BJ (cell line): ENCODE data around the gene RALGAPB. TPM values are rescaled to one million over a fixed set of nuclear protein-coding genes. Genes with fewer than 3 reads are reported as not detected.
"Not testable (repeated sequence)": the region's sequence is repeated elsewhere in the genome, so short reads cannot be mapped to it uniquely, and the experiment has no call there.

ENCODE experiments used
- CTCF ChIA-PET: fragments of 350-600 bp; formaldehyde crosslinking; extraction: SDS; loops from one replicate; lab custom pipeline; 2021; ENCODE audit warnings: antibody characterized with exemption, inconsistent platforms; lab: Yijun Ruan, JAX
- POLR2A ChIA-PET: fragments of 300-600 bp; sonication (Branson Sonifier 250); formaldehyde crosslinking; extraction: SDS; loops from one replicate; lab custom pipeline; 2021; ENCODE audit warnings: antibody characterized with exemption; lab: Charles Lee
- DNase-seq: peaks from one replicate; pipeline ENCODE4 v3.0.0-alpha.2; 2011; ENCODE audit warnings: low read depth
- H3K27me3 ChIP-seq: 2 replicates; pipeline ENCODE4 v1.6.0; 2011; ENCODE audit warnings: low read length; ENCODE audit not compliant: control insufficient read depth, insufficient read depth
- H3K36me3 ChIP-seq: 2 replicates; pipeline ENCODE4 v1.5.1; 2011; ENCODE audit warnings: low read length; ENCODE audit not compliant: control insufficient read depth, insufficient read depth
- H3K4me3 ChIP-seq: 2 replicates; pipeline ENCODE4 v1.5.1; 2011; ENCODE audit warnings: low read depth, mild to moderate bottlenecking, control low read depth, low read length
- polyA plus RNA-seq: library from polyadenylated mRNA; depleted of rRNA; stranded (reverse); fragments of >200 nt; gene quantifications from 2 replicates; pipeline ENCODE4 v1.2.3, GENCODE V29; 2011
- TF ChIP-seq, protein P1 (sequence below): IDR thresholded peaks from 2 replicates; pipeline ENCODE4 v1.5.1; 2011; ENCODE audit warnings: low read depth, mild to moderate bottlenecking, control low read depth, inconsistent platforms, low read length, moderate library complexity; ENCODE audit not compliant: insufficient read depth

Gene RALGAPB
- polyA plus RNA-seq, 1 experiment = 14.8 TPM

DNA sequence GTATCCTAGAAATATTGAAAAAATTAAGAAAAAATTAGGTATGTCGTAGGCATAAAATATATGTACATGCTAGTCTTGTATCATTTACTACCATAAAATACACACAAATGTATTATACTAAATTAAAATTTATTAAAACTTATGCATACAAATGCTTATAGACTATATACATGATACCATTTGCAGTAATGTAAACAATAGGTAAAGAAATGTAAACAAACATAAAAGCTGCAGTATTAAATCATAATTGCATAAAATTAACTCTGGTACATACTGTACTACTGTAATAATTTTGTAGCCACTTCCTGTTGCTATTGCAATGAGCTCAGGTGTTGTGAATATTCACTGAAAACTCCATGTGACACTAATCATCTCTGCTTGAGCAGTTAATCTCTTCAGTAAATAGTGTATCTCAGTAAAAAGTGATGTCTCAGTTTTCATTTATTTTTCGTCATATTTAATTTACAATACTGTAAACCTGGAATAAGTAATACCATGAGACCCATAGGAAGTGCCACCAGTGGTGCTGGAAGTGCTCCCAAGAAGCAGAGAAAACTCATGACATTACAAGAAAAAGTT lies 29.3 kb downstream of the RALGAPB start:
- ChIA-PET CTCF (interaction anchor here (1.6 kb wide), 1 partner anchor 25 kb away, joined by 3 read pairs; no protein-coding TSS in a partner anchor), POLR2A (no interaction called here)
- Histone ChIP-seq H3K27me3 (no peaks in the 10 kb centered on the region), H3K4me3 (no peak overlapping the region), H3K36me3 (peaks cover 11% of the 10 kb centered on the region)
- no peak for DNase-seq
- TF ChIP-seq, protein P1, sequence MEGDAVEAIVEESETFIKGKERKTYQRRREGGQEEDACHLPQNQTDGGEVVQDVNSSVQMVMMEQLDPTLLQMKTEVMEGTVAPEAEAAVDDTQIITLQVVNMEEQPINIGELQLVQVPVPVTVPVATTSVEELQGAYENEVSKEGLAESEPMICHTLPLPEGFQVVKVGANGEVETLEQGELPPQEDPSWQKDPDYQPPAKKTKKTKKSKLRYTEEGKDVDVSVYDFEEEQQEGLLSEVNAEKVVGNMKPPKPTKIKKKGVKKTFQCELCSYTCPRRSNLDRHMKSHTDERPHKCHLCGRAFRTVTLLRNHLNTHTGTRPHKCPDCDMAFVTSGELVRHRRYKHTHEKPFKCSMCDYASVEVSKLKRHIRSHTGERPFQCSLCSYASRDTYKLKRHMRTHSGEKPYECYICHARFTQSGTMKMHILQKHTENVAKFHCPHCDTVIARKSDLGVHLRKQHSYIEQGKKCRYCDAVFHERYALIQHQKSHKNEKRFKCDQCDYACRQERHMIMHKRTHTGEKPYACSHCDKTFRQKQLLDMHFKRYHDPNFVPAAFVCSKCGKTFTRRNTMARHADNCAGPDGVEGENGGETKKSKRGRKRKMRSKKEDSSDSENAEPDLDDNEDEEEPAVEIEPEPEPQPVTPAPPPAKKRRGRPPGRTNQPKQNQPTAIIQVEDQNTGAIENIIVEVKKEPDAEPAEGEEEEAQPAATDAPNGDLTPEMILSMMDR = no peak

DNA sequence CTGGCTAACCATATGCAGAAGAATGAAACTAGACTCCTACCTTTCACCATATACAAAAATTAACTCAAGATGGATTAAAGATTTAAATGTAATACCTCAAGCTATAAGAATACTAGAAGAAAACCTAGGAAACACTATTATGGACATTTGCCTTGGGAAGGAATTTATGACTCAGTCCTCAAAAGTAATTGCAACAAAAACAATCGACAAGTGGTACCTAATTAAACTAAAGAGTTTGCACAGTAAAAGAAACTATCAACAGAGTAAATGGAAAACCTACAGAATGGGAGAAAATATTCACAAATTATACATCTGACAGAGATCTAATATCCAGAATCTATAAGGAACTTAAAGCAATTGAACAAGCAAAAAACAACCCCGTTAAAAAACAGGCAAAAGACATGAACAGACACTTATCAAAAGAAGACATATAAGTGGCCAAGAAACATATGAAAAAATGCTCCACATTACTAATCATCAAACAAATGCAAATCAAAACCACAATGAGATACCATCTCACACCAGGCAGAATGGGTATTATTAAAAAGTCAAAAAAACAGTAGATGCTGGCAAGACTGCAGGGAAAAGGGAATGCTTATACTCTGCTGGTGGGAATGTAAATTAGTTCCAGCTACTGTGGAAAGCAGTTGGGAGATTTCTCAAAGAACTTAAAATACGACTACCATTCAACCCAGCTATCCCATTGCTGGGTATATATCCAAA lies 31.9 kb downstream of the RALGAPB start:
- no peak for DNase-seq
- no peak overlapping the region for H3K4me3 ChIP-seq
- ChIA-PET CTCF (no interaction called here), POLR2A (no interaction called here)
- TF ChIP-seq, protein P1 = no peak
- peaks cover 10% of the 10 kb centered on the region for H3K36me3 ChIP-seq
- H3K27me3 ChIP-seq = no peaks in the 10 kb centered on the region

DNA sequence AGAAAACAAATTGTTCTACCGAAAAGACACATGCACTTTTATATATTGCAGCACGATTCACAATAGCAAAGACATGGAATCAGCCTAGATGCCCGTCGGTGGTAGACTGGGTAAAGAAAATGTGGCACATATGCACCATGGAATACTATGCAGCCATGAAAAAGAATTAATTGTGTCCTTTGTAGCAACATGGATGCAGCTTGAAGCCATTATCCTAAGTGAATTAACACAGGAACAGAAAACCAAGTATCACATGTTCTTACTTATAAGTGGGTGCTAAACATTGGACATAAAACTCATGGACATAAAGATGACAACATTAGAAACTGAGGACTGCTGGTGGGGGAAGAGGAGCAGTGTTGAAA lies 32.4 kb downstream of the RALGAPB start:
- peaks cover 10% of the 10 kb centered on the region for H3K36me3 ChIP-seq
- no peak for DNase-seq
- ChIA-PET POLR2A (no interaction called here), CTCF (no interaction called here)
- H3K4me3 ChIP-seq = no peak overlapping the region
- TF ChIP-seq, protein P1 = no peak
- no peaks in the 10 kb centered on the region for H3K27me3 ChIP-seq

DNA sequence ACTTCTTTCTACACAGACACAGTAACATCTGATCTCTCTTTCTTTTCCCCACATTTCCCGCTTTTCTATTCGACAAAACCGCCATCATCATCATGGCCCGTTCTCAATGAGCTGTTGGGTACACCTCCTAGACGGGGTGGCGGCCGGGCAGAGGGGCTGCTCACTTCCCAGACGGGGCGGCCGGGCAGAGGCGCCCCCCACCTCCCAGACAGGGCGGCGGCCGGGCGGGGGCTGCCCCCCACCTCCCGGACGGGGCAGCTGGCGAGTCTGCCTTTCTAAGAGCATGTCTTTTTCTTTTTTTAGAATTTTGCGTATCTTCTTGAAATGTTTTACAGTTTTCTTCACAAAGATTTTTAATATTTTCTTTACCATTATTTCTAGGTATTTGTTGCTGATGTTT lies 39.1 kb downstream of the RALGAPB start:
- DNase-seq, H3K4me3 ChIP-seq, H3K36me3 ChIP-seq, H3K27me3 ChIP-seq: not testable (repeated sequence)
- POLR2A ChIA-PET = interaction anchor here (0.6 kb wide), 1 partner anchor 13 kb away, joined by 3 read pairs; no protein-coding TSS in a partner anchor
- CTCF ChIA-PET = interaction anchor here (1.0 kb wide), 1 partner anchor 18 kb away, joined by 3 read pairs; no protein-coding TSS in a partner anchor

DNA sequence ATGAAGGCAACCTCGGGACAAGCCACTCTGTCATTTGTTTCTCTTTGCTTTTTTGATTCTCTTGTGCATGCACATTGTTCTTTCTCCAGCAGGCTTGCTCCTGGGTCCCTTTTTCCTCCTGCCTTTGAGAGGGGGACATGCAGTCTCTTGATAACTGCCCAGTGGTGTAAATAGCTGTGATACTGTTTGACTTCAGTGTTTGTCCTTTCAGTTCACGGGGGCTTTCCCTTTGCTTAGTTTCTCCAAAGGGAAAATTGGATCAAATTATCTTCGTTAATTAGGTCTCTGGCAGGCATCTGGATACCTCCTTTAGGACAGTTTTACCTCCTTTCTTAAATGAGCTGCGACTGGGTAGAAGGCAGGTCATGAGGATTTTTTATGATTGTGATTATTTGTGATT lies 41.5 kb downstream of the RALGAPB start:
- Histone ChIP-seq H3K27me3 (no peaks in the 10 kb centered on the region), H3K4me3 (no peak overlapping the region), H3K36me3 (peaks cover 3% of the 10 kb centered on the region)
- CTCF ChIA-PET = no interaction called here
- TF ChIP-seq, protein P1 = no peak
- POLR2A ChIA-PET = no interaction called here
- DNase-seq = no peak
